Measurements from ENCODE around the gene NUDT5.

- peak; percentile 80 to 88 for TF ChIP-seq POLR2A (IDR thresholded peaks at IDR 0.05)
- no peak for TF ChIP-seq CTCF (IDR thresholded peaks at IDR 0.05)
Measured at GRCh38 chr10:12129222-12130111, 66.2 kb downstream of the NUDT5 start, which contains the start of gene SEC61A2.

Data from Peyer's patch (tissue), 4 donors.